Astrocyte (in vitro differentiated cells and primary cell): ENCODE measurements around the gene GNAO1. TPM values are rescaled to one million over a fixed set of nuclear protein-coding genes. Genes with fewer than 3 reads are reported as not detected.

Experiments
- DNase-seq: peaks from one replicate; pipeline ENCODE4 v3.0.0-alpha.2; 2010; ENCODE audit warnings: low read depth
- FAIRE-seq: peaks from 2 replicates; lab custom pipeline; 2011; peaks lifted over from hg19 to GRCh38; lab: Jason Lieb, UNC
- H2AFZ ChIP-seq: 2 replicates; pipeline ENCODE4 v1.6.0; 2012; ENCODE audit warnings: low read depth, low read length, inconsistent platforms
- H3K27ac ChIP-seq: 2 replicates; pipeline ENCODE4 v1.5.1; 2011; ENCODE audit warnings: low read depth, low read length, inconsistent platforms
- H3K27me3 ChIP-seq: 2 replicates; pipeline ENCODE4 v1.6.0; 2011; ENCODE audit warnings: low read length, inconsistent platforms; ENCODE audit not compliant: insufficient read depth
- H3K36me3 ChIP-seq: 2 replicates; pipeline ENCODE4 v1.5.1; 2011; ENCODE audit warnings: low read length, inconsistent platforms; ENCODE audit not compliant: insufficient read depth
- H3K4me1 ChIP-seq: 2 replicates; pipeline ENCODE4 v1.5.1; 2011; ENCODE audit warnings: low read length, inconsistent platforms; ENCODE audit not compliant: insufficient read depth
- H3K4me2 ChIP-seq: 2 replicates; pipeline ENCODE4 v1.6.0; 2012; ENCODE audit warnings: low read length, inconsistent platforms
- H3K4me3 ChIP-seq: 2 replicates; pipeline ENCODE4 v1.5.1; 2011; ENCODE audit warnings: low read depth, mild to moderate bottlenecking, low read length, inconsistent platforms; ENCODE audit not compliant: insufficient read depth
- H3K79me2 ChIP-seq: 2 replicates; pipeline ENCODE4 v1.6.0; 2012; ENCODE audit warnings: mild to moderate bottlenecking, low read length, inconsistent platforms; ENCODE audit not compliant: insufficient read depth
- H3K9ac ChIP-seq: 2 replicates; pipeline ENCODE4 v1.6.0; 2012; ENCODE audit warnings: mild to moderate bottlenecking, low read length, inconsistent platforms
- H3K9me3 ChIP-seq: 2 replicates; pipeline ENCODE4 v1.5.1; 2012; ENCODE audit warnings: low read depth, mild to moderate bottlenecking, low read length, inconsistent platforms; ENCODE audit not compliant: insufficient read depth
- H4K20me1 ChIP-seq: 2 replicates; pipeline ENCODE4 v1.6.0; 2012; ENCODE audit warnings: low read length, inconsistent platforms; ENCODE audit not compliant: insufficient read depth
- H3K27ac Mint-ChIP-seq: one replicate; pipeline ENCODE4 v1.8.0; 2021; ENCODE audit warnings: mild to moderate bottlenecking, mixed read lengths; ENCODE audit not compliant: unreplicated experiment
- H3K27me3 Mint-ChIP-seq: one replicate; pipeline ENCODE4 v1.8.0; 2021; ENCODE audit warnings: low read depth, mixed read lengths; ENCODE audit not compliant: unreplicated experiment
- H3K36me3 Mint-ChIP-seq: one replicate; pipeline ENCODE4 v1.8.0; 2021; ENCODE audit warnings: low read depth, mixed read lengths; ENCODE audit not compliant: unreplicated experiment
- H3K4me1 Mint-ChIP-seq: one replicate; pipeline ENCODE4 v1.8.0; 2021; ENCODE audit warnings: low read depth, mixed read lengths; ENCODE audit not compliant: unreplicated experiment
- H3K4me3 Mint-ChIP-seq: one replicate; pipeline ENCODE4 v1.8.0; 2021; ENCODE audit warnings: mild to moderate bottlenecking, moderate library complexity, mixed read lengths; ENCODE audit not compliant: unreplicated experiment
- H3K9me3 Mint-ChIP-seq: one replicate; pipeline ENCODE4 v1.8.0; 2021; ENCODE audit warnings: mild to moderate bottlenecking, mixed read lengths; ENCODE audit not compliant: unreplicated experiment
- EZH2 ChIP-seq: IDR thresholded peaks from 2 replicates; pipeline ENCODE4 v1.6.1; 2012; ENCODE audit warnings: mild to moderate bottlenecking, low read length, inconsistent platforms; ENCODE audit not compliant: insufficient read depth
- total RNA-seq: library from RNA; stranded (reverse); gene quantifications from 2 replicates; pipeline ENCODE4 v1.2.1, GENCODE V29; 2021
- TF ChIP-seq, protein P1 (sequence below): IDR thresholded peaks from 2 replicates; pipeline ENCODE4 v1.5.1; 2011; ENCODE audit warnings: low read depth, mild to moderate bottlenecking, inconsistent platforms, low read length, moderate library complexity; ENCODE audit not compliant: insufficient read depth

The GNAO1 gene
- total RNA-seq, 1 donor from 2014 or later, result 1.7 TPM

DNA sequence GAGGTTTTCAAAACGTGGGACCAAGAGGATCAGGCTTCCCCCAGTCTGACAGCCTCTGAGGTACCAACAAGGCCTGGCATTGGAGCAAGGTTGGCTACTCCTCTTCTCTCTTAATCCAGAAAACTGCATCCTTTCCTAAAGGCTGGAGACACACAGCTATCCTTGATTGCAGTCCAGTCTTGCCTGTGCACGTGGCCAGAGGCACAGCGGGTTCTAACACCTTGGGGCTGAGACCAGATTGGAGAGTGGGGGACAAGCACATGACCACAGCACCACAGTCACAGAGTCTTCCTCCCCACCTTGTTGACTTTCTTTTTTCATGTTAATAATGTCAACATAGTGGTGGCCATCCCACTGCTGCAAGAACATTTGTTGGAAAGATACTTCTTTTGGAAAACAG is 46.9 kb downstream of the GNAO1 start:
- Histone ChIP-seq H4K20me1 (no peaks in the 10 kb centered on the region), H3K79me2 (no peaks in the 10 kb centered on the region), H3K4me1 (no peaks in the 10 kb centered on the region), H3K4me3 (no peak overlapping the region), H3K27me3 (no peaks in the 10 kb centered on the region), H3K9ac (no peak overlapping the region), H3K4me2 (no peak overlapping the region), H3K36me3 (no peaks in the 10 kb centered on the region), H2AFZ (no peak overlapping the region), H3K27ac (no peak overlapping the region), H3K9me3 (no peaks in the 10 kb centered on the region)
- Mint-ChIP-seq H3K27me3 (peaks cover 23% of the 10 kb centered on the region), H3K36me3 (no peaks in the 10 kb centered on the region), H3K4me1 (peaks cover 2% of the 10 kb centered on the region), H3K9me3 (peaks cover 3% of the 10 kb centered on the region), H3K27ac (no peak overlapping the region), H3K4me3 (no peak overlapping the region)
- FAIRE-seq, result no peak
- no peak for TF ChIP-seq EZH2
- TF ChIP-seq, protein P1, sequence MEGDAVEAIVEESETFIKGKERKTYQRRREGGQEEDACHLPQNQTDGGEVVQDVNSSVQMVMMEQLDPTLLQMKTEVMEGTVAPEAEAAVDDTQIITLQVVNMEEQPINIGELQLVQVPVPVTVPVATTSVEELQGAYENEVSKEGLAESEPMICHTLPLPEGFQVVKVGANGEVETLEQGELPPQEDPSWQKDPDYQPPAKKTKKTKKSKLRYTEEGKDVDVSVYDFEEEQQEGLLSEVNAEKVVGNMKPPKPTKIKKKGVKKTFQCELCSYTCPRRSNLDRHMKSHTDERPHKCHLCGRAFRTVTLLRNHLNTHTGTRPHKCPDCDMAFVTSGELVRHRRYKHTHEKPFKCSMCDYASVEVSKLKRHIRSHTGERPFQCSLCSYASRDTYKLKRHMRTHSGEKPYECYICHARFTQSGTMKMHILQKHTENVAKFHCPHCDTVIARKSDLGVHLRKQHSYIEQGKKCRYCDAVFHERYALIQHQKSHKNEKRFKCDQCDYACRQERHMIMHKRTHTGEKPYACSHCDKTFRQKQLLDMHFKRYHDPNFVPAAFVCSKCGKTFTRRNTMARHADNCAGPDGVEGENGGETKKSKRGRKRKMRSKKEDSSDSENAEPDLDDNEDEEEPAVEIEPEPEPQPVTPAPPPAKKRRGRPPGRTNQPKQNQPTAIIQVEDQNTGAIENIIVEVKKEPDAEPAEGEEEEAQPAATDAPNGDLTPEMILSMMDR, result no peak
- DNase-seq, result no peak

DNA sequence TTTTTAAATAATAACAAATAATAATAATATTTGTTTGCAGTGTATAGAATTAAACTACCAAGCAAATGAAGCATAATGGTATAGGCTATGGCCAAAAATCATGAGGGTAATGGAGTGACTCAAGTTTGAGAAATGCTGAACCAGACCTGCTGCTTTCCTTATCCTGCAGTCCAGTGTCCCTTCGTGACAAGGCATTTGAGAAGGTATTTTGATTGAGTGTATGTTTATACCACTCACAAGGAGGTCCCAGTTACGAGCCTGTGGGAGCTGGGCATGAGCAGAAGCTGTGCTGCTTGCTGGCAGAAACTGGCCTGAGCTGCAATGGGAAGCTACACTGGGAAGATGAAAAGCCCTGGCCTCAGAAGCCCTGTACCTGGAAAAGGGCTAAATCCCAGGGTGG is 50.3 kb downstream of the GNAO1 start:
- no peaks in the 10 kb centered on the region for H3K36me3 Mint-ChIP-seq
- H2AFZ ChIP-seq, result no peak overlapping the region
- H3K9ac ChIP-seq, result no peak overlapping the region
- no peaks in the 10 kb centered on the region for H3K9me3 ChIP-seq
- no peaks in the 10 kb centered on the region for H3K9me3 Mint-ChIP-seq
- no peak overlapping the region for H3K4me3 ChIP-seq
- H3K79me2 ChIP-seq, result no peaks in the 10 kb centered on the region
- H3K4me1 ChIP-seq, result no peaks in the 10 kb centered on the region
- H3K4me2 ChIP-seq, result no peak overlapping the region
- H3K4me3 Mint-ChIP-seq, result no peak overlapping the region
- H3K27me3 ChIP-seq, result no peaks in the 10 kb centered on the region
- H3K27ac ChIP-seq, result no peak overlapping the region
- FAIRE-seq, result no peak
- DNase-seq, result peak; percentile 3
- TF ChIP-seq EZH2, result no peak
- TF ChIP-seq, protein P1, result no peak
- H4K20me1 ChIP-seq, result no peaks in the 10 kb centered on the region
- H3K27ac Mint-ChIP-seq, result no peak overlapping the region
- H3K36me3 ChIP-seq, result no peaks in the 10 kb centered on the region
- H3K27me3 Mint-ChIP-seq, result peaks cover 11% of the 10 kb centered on the region
- peaks cover 12% of the 10 kb centered on the region for H3K4me1 Mint-ChIP-seq

DNA sequence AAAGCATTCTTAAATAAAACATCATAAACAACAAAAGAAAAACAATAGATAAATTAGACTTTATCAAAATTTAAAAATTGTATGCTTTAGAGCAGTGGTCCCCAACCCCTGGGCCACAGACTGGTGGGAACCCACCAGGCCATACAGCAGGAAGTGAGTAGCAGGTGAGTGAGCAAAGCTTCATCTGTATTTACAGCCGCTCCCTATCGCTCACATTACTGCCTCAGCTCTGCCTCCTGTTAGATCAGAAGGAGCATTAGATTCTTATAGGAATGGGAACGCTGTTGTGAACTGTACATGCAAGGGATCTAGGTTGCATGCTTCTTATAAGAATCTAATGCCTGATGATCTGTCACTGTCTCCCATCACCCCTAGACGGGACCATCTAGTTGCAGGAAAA is 51.5 kb downstream of the GNAO1 start:
- H3K4me3 ChIP-seq, result no peak overlapping the region
- FAIRE-seq, result no peak
- H3K27ac Mint-ChIP-seq, result no peak overlapping the region

More for the DNA sequence above, 51.5 kb downstream of the GNAO1 start:
- H3K4me1 ChIP-seq, result no peaks in the 10 kb centered on the region
- Mint-ChIP-seq H3K27me3 (peaks cover 11% of the 10 kb centered on the region), H3K4me3 (no peak overlapping the region), H3K9me3 (no peaks in the 10 kb centered on the region), H3K4me1 (peaks cover 12% of the 10 kb centered on the region), H3K36me3 (no peaks in the 10 kb centered on the region)
- H3K9me3 ChIP-seq, result no peaks in the 10 kb centered on the region
- H3K4me2 ChIP-seq, result no peak overlapping the region
- H3K36me3 ChIP-seq, result no peaks in the 10 kb centered on the region
- no peaks in the 10 kb centered on the region for H3K79me2 ChIP-seq
- H3K9ac ChIP-seq, result no peak overlapping the region
- H3K27ac ChIP-seq, result no peak overlapping the region
- TF ChIP-seq, protein P1, result no peak
- TF ChIP-seq EZH2, result no peak
- DNase-seq, result no peak
- H2AFZ ChIP-seq, result no peak overlapping the region
- H3K27me3 ChIP-seq, result no peaks in the 10 kb centered on the region
- no peaks in the 10 kb centered on the region for H4K20me1 ChIP-seq
